ENCODE measurements around the gene NUP214.
"Not testable (repeated sequence)": the region's sequence is repeated elsewhere in the genome, so short reads cannot be mapped to it uniquely, and the experiment has no call there.

The NUP214 gene

DNA sequence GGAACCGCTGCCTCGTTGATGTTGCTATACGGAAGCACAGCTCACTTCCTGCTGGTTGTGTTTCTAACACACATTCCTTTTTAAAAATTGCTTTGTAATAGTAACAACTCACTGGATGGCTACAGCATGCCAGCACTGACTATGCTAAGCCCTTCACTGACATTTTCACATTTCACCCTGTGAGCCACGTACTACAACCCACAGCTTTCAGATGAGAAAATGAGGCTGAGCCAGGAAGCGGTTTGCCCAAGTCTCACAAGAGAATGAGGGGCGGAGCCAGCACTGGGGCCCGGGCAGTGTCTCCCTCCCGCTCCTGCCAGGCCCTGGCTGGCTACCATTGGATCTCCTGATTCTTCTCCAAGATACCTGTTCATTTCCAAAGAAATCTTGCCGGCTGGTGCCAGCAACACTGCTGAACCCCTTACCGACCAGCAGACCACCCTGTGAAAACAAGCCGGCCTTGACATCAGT lies 112.6 kb downstream of the NUP214 start:
- no peak for DNase-seq

GRCh38 chr9:131238402-131239021 lies 113.1 kb downstream of the NUP214 start:
- DNase-seq = no peak

- no peak for DNase-seq
These were observed 114.0 kb downstream of the NUP214 start for GRCh38 chr9:131239161-131239975.

DNA sequence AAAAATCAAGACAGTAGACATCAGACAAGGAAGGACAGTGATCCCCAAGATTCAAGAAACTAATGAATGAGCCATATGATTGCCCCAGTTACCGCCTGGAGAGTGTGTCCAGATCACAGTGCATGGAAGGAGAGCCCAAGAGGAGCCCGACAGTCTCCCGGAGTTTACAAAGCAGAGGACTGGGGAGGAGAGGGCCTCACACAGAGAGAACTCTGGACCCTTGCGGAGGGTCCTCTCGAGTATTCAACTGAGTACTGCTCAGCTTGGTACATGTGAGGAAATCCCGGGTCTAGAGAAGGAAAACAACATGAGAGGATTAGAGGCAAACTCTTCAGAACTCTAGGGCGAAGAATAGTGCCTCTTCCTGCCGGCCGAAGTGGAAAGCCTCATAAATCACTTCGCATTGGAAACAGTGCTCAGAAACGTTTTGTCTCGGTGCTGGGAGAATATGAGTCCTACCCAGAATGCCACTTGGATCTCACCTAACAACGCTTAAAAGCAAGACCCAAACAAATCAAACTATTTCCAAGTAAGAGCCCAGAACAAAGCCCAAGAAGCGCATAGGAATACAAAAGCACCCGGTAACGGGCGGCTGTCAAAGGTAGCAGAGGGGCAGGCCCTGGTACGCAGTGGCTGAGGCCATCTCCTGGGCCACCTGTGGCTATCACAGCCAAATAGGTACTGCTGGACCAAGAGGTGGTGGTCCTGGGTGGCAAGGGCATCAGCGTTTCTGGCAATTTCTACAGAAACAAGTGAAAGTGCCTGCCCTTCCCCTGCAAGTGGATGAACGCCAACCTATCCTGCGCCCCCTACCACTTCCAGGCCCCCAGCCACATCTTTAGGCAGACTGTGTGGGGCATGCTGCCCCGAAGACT lies 114.9 kb downstream of the NUP214 start:
- no peak for DNase-seq

GRCh38 chr9:131244331-131244730 lies 118.9 kb downstream of the NUP214 start:
- not testable (repeated sequence) for DNase-seq

DNA sequence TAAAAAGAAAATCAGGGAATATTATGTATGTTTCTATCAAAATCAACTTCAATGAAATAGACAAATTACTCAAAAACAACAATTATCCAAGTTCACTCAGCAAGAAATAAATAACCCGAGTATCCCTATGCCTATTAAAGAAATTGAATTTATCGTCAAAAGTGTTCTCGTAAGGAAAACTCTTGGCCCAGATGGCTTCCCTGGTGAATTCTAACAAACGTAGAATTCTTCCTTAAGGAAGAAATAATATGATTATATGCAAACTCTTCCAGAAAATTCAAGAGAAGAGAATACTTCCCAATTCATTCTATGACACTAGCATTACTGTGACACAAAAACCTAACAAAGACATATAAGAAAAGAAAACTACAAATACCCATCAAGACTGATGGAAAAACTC lies 121.2 kb downstream of the NUP214 start:
- no peak for DNase-seq

DNA sequence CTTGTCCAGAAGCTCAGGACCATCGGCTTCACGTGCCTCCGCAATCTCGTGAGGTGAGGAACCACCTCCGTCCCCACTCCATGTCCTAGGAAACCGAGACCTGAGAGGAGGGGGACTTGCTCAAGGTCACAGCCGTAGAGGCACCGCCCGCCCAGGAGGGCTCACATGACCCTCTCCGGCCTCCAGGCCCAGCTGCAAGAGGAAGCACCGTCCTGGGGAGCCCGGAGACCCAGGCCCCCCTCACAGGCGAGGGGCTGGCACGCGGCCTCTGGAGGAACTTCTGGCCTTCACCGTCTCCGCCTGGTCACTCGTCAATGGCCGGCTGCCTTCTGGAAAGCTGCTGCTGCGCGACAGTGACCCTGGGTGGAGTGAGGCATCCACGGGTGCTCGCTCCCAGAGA lies 126.7 kb downstream of the NUP214 start:
- no peak for DNase-seq

GRCh38 chr9:131253891-131254491 lies 128.6 kb downstream of the NUP214 start:
- DNase-seq = no peak

DNA sequence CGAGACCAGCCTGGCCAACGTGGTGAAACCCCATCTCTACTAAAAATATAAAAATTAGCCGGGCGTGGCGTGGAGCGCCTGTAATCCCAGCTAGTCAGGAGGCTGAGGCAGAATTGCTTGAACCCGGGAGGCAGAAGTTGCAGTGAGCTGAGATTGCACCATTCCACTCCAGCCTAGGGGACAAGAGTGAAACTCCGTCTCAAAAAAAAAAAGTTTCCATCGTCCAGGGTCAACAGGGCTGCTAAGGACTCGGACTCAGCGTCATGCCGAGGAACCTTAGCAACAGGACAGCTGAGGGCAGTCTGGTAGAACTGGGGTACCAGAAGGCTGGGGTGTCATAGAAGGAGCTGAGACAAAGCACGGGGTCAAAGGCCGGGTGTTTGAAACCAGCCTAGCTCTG lies 129.2 kb downstream of the NUP214 start:
- no peak for DNase-seq

GRCh38 chr9:131255676-131256197 lies 130.4 kb downstream of the NUP214 start:
- no peak for DNase-seq

DNA sequence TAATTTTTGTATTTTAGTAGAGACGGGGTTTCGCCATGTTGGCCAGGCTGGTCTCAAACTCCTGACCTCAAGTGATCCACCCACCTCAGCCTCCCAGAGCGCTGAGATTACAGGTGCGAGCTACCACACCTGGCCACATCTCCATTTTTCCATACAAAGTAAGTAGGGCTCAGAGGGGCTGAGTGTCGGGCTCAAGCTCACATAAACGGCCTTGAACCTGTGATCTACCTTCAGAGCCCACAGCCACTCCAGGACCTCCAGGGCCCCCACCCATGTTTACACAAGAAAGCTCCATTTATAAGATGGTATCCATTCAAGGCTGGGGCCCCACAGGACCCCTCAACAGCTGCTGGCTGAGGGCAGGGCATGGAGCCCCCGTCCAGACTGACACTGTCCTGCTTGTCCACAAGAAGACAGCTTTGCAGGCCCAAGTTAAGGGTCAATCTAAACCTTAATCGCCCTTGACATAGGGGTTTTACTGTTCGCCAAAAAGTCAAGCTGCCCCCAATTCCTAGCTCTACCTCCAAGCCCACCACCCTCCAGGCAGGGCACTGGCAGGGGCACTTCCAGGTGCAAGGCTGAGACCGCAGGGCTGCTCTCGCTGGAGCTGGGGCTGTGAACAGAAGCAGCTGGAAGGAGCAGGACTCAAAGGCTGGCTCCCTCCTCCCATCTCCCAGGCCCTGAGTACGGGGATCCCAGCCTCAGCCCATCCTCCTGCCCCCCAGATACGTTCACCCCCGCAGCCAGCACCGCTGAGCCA lies 132.1 kb downstream of the NUP214 start:
- no peak for DNase-seq

DNA sequence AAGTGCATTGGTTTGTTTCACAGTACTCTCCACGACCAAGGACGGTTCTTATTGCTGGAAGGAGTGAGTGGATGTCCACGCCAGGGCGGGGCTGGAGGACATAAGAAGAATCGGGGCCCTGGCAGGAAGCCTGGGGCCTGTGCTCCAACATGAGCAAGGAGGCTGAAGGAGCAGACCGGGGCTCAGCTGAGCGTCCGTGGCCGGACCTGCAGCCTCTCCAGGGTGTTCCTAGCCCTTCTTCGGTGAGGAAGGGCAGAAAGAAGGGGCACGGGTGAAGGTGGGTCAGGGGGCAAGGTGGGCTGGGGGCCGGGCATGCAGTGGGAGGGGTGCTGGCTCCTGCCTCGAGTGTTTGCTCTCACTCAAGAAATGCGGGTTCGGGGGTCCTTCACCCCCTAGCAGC lies 132.8 kb downstream of the NUP214 start:
- no peak for DNase-seq

- DNase-seq = no peak
These were observed 133.5 kb downstream of the NUP214 start for GRCh38 chr9:131258698-131259431.

GRCh38 chr9:131259432-131259898 lies 134.1 kb downstream of the NUP214 start:
- no peak for DNase-seq

DNA sequence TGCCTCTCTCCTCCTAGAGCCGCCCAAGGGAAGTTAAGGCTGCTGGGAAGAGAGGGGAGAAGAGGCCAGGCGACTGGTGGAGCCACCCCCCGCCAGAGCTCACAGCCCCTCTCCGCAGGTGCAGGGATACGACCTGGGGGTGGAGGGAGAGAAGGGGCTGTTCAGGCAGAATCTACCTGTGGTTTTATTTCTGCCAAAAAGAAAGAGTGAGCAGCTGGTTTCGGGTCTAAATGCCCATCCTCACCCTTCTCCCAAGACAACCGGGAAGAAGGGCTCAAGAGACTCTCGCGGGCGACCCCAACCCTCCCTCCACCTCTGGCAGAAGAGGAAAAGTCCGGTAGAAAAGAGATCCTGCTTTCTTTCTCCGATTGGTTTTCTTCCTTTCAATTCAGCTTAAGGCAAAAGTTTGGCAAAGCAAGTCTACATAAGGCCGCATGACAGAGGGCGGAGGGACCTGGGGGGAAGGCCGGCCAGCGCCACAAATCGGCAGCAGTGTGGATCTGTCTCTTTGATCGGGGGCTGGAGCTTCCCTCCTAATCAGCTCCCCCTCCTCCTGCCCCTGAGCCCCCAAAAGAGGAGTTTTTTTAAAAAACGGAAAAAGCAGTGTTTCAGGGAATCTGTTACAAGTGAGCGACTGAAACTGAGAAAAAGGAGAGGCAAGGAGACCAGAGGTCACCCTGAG lies 134.7 kb downstream of the NUP214 start:
- DNase-seq = no peak

GRCh38 chr9:131260751-131261452 lies 135.5 kb downstream of the NUP214 start:
- DNase-seq = no peak

- DNase-seq = no peak
These were observed 137.1 kb downstream of the NUP214 start for GRCh38 chr9:131262327-131263032.

GRCh38 chr9:131263033-131263343 lies 137.6 kb downstream of the NUP214 start:
- not testable (repeated sequence) for DNase-seq

DNA sequence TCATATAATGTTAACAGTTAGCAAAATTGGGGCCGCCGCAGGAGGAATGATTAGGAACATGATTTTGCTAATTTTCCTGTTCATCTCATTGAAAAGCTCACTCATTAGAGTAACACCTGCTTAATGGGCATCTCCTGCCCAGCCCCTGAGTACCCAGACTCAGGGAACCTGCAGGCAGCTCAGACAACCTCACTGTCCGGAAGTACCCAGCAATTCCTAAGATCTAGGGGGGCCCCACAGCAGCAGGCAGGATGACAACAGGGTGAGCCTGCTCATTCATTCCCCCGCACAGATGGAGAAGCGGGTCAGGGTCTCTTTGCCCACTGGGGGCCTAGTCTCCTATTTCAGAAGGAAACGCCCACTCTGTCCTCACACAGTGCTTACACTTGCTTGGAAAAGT lies 138.3 kb downstream of the NUP214 start:
- no peak for DNase-seq

Data from NCI-H1694 (cell line).